AG04449 (cell line): ENCODE measurements around the gene RGL3.
"Not testable (repeated sequence)": the region's sequence is repeated elsewhere in the genome, so short reads cannot be mapped to it uniquely, and the experiment has no call there.

Experiments
- CTCF ChIA-PET: fragments of 350-600 bp; formaldehyde crosslinking; extraction: SDS; loops from one replicate; lab custom pipeline; 2021; ENCODE audit warnings: antibody characterized with exemption; lab: Yijun Ruan, JAX
- POLR2A ChIA-PET: fragments of 400-600, 350-600 bp; formaldehyde crosslinking; extraction: SDS; loops from one replicate; lab custom pipeline; 2020; ENCODE audit warnings: antibody characterized with exemption, inconsistent platforms; lab: Yijun Ruan, JAX
- DNase-seq: peaks from one replicate; pipeline ENCODE4 v3.0.0-alpha.2; 2010; ENCODE audit warnings: low read depth, low spot score
- H3K4me3 ChIP-seq: 2 replicates; pipeline ENCODE4 v1.5.1; 2011; ENCODE audit warnings: low read depth, mild to moderate bottlenecking, control low read depth, low read length
- TF ChIP-seq, protein P1 (sequence below): IDR thresholded peaks from one replicate; pipeline ENCODE4 v1.5.1; 2011; ENCODE audit warnings: mild to moderate bottlenecking, moderate library complexity, low read length, control low read depth, inconsistent platforms; ENCODE audit not compliant: insufficient read depth; ENCODE audit errors: missing control alignments

Gene RGL3

DNA sequence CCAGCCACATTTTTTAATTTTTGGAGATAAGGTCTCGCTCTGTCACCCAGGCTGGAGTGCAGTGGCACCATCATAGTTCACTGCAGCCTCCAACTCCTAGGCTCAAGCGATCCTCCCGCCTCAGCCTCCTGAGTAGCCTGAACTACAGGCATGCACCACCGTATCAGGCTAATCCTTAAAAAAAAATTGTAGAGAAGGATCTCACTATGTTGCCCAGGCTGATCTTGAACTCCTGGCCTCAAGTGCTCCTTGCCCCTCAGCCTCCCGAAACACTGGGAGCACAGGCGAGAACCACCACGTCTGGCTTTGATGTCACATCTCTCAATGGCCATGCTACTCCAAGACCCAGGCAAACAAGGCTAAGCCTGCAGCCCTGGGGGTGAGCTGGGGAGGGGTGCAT is 37.5 kb upstream of the RGL3 start:
- TF ChIP-seq, protein P1, sequence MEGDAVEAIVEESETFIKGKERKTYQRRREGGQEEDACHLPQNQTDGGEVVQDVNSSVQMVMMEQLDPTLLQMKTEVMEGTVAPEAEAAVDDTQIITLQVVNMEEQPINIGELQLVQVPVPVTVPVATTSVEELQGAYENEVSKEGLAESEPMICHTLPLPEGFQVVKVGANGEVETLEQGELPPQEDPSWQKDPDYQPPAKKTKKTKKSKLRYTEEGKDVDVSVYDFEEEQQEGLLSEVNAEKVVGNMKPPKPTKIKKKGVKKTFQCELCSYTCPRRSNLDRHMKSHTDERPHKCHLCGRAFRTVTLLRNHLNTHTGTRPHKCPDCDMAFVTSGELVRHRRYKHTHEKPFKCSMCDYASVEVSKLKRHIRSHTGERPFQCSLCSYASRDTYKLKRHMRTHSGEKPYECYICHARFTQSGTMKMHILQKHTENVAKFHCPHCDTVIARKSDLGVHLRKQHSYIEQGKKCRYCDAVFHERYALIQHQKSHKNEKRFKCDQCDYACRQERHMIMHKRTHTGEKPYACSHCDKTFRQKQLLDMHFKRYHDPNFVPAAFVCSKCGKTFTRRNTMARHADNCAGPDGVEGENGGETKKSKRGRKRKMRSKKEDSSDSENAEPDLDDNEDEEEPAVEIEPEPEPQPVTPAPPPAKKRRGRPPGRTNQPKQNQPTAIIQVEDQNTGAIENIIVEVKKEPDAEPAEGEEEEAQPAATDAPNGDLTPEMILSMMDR, result no peak
- no peak overlapping the region for H3K4me3 ChIP-seq
- DNase-seq, result no peak
- POLR2A ChIA-PET, result no interaction called here
- CTCF ChIA-PET, result no interaction called here

DNA sequence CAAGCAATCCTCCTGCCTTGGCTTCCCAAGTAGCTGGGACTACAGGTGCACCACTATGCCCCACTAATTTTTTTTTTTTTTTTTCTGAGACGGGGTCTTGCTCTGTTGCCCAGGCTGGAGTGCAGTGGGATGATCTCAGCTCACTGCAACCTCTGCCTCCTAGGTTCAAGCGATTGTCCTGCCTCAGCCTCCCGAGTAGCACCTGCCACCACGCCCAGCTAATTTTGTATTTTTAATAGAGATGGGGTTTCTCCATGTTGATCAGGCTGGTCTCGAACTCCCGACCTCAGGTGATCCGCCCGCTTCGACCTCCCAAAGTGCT is 36.1 kb upstream of the RGL3 start:
- CTCF ChIA-PET, result interaction anchor here (0.7 kb wide), 1 partner anchor 84 kb away, joined by 3 read pairs; the partner anchor contains the start of gene CNN1

DNA sequence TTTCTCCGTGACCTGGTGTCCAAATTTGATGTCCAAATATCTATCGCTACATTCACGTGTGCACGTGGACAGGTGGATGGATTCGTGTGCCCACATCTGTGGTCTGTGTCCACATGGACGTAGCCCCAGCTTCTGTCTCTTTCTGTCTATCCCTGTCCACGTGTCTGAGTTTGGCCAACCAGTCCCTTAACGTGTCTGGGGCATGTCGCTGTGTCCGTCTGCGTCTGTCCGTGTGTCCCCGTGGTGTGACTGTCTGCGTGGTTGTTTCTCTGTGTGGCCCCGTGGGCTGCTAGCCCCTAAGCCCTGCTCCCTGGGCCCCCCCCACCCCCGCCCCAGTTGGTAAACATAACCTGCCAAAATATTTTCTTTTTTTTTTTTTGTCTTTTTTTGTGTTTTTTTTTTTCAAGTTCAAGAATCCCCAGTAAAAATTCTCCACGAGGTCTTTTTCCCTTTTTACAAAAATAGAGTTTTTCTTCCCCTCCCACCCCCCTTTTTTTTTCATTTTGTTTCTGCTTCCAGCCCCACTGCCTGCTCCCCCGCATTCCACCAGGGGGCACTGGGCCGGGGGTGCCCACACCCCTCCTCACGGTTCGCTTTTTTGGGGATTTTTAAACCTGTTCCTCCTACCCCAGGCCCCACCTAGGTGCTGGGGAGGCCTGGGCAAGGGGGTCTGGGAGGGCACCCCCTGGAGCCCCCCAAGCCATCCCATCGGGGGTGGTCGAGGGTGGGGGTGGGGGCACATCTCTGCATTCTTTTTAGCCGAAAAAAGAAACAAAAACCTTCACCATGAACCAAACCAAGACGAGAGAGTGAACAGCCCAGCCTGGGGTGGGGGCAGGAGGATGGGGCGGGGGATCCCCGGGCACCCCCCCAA is 34.6 kb upstream of the RGL3 start:
- CTCF ChIA-PET, result interaction anchor here (1.8 kb wide), 1 partner anchor 10 kb away, joined by 4 read pairs; no protein-coding TSS in a partner anchor
- DNase-seq, result no peak
- TF ChIP-seq, protein P1, result peak; percentile 43
- POLR2A ChIA-PET, result no interaction called here
- no peak overlapping the region for H3K4me3 ChIP-seq

More for the DNA sequence above, 36.1 kb upstream of the RGL3 start:
- POLR2A ChIA-PET, H3K4me3 ChIP-seq, DNase-seq: not testable (repeated sequence)

DNA sequence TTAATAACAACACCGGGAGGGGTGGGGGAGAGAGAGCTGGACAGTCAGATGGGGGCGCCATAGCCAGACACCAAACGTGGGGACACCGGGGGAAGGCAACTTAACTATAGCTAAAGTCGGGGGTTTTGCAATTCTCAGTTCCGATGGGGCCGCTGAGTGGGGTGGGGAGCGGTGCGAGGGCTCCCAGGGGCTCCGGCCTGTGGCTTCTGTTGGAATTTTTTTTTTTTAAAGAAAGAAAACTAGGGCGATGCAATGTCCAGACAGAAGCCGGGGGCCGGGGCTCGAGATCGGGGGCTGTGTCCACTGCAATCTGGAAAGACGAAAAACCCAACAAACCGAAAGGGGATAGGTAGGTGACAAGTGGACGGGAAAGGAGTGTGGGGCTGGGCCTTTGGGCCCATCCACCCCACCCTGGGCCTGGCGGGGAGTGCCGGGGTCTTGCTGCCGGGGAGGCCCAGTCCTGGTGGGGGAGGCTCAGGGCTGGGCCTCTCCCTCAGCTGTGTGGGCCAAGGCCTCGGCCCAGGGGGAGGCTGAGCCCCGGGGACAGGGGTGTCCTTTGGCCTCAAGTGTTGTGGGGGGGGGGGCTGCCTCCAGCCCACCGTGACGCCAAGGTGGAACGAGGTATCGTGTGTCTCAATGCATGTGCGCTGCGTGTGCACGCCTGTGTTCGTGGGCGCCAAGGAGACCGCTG is 33.7 kb upstream of the RGL3 start:
- ChIA-PET CTCF (interaction anchor here (1.0 to 1.8 kb wide), 6 partner anchors 9 to 160 kb away, joined by 3 to 4 read pairs (median 4); partner anchors contain the start of gene PRKCSH), POLR2A (no interaction called here)
- no peak overlapping the region for H3K4me3 ChIP-seq
- no peak for DNase-seq
- TF ChIP-seq, protein P1, result no peak

DNA sequence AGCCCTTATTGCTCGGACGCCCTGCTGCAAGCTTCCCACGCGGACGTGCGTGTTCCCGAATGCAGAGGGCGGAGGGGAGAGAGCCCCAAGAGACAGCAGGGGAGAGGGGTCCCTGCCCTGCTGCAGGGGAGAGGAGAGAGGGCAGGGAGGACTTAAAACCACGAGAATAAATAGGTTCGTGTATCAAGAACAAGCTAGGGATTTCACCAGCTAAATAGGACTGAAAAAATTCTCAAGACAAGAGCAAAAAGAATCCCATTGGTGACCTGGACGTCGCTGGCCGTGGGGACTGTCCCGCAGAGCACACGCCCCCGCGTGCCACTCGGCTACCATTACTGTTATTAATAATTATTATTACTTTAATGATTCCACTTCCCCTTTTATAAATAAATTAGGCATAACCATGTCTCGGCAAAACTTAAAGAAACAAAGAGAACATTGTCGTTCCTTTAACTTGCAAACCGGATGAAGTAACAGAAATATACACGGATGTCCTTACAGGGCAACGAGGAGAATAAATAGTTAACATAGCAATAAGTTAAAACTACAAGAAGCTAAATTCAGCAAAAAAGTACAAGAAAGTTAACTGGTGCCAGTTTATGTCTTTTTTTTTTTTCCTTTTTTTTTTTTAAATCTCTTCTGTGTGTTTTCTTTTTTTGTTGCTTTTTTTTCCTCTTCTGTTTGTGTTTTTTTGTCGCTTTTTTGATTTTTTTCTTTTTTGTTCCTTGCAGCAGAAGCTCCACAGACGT is 32.9 kb upstream of the RGL3 start:
- CTCF ChIA-PET, result interaction anchor here (1.0 to 1.8 kb wide), 6 partner anchors 9 to 159 kb away, joined by 3 to 4 read pairs (median 4); partner anchors contain the start of gene PRKCSH
- TF ChIP-seq, protein P1, result no peak
- no peak for DNase-seq
- POLR2A ChIA-PET, result no interaction called here
- no peak overlapping the region for H3K4me3 ChIP-seq

- ChIA-PET POLR2A (no interaction called here), CTCF (no interaction called here)
- no peak for DNase-seq
- no peak overlapping the region for H3K4me3 ChIP-seq
- TF ChIP-seq, protein P1, result no peak
Observed at GRCh38 chr19:11451327-11451870, 32.3 kb upstream of the RGL3 start.
